Progenitor cell of endocrine pancreas (in vitro differentiated cells): ENCODE data around the gene PTPRT. TPM values are rescaled to one million over a fixed set of nuclear protein-coding genes. Genes with fewer than 3 reads are reported as not detected.
A peak's percentile ranks its signal among the peaks of the same experiment; 100 is the strongest.

Experiments
- DNase-seq: peaks from one replicate; pipeline ENCODE4 v3.0.0; 2021; ENCODE audit warnings: low spot score; ENCODE audit not compliant: unreplicated experiment
- H3K27ac Mint-ChIP-seq: 2 replicates; pipeline ENCODE4 v1.8.0; 2021; ENCODE audit warnings: mild to moderate bottlenecking, moderate library complexity, mixed read lengths
- H3K27me3 Mint-ChIP-seq: 2 replicates; pipeline ENCODE4 v1.8.0; 2021; ENCODE audit warnings: mixed read lengths
- H3K36me3 Mint-ChIP-seq: 2 replicates; pipeline ENCODE4 v1.8.0; 2022; ENCODE audit warnings: mixed read lengths; ENCODE audit not compliant: insufficient read depth
- H3K4me1 Mint-ChIP-seq: 2 replicates; pipeline ENCODE4 v1.8.0; 2021; ENCODE audit warnings: low read depth, mixed read lengths
- H3K4me3 Mint-ChIP-seq: 2 replicates; pipeline ENCODE4 v1.8.0; 2021; ENCODE audit warnings: low read depth, mild to moderate bottlenecking, moderate library complexity, mixed read lengths
- H3K9me3 Mint-ChIP-seq: 2 replicates; pipeline ENCODE4 v1.8.0; 2021; ENCODE audit warnings: low read depth, mixed read lengths
- total RNA-seq: library from RNA; stranded (reverse); gene quantifications from 2 replicates; pipeline ENCODE4 v1.2.1, GENCODE V29; 2021
- TF ChIP-seq, protein P1 (sequence below): fragments of 200-600 bp; sonication (generic); IDR thresholded peaks from one replicate; pipeline ENCODE4 v1.5.0; 2021; ENCODE audit warnings: antibody characterized with exemption, mild to moderate bottlenecking; ENCODE audit not compliant: unreplicated experiment

The PTPRT gene
- total RNA-seq, 1 donor from 2014 or later, result 65.9 TPM

DNA sequence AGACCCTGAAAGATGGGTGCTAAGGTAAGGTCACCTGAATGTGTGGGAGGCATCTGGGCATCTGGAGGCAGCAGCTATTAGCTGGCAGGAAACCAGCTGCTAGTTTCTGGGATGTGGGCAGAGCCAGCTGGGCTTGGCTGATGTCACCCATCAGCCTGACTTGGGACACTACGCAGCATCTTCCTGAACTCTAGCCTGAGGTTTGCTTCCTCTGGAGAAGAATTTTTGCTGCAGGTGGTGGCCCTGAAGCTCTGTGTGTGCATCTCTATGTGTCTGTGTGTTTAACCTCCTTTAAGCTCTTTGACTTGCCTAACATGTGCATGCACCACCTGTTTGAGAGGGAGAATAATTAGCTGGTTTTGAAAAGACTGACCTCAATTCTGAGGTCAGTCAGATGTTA, 1106.4 kb downstream of the PTPRT start:
- no peak overlapping the region for H3K4me3 Mint-ChIP-seq
- no peak for DNase-seq
- H3K36me3 Mint-ChIP-seq, result peaks cover 10% of the 10 kb centered on the region
- H3K27ac Mint-ChIP-seq, result peak overlapping the region; percentile 71
- H3K9me3 Mint-ChIP-seq, result no peaks in the 10 kb centered on the region
- TF ChIP-seq, protein P1, sequence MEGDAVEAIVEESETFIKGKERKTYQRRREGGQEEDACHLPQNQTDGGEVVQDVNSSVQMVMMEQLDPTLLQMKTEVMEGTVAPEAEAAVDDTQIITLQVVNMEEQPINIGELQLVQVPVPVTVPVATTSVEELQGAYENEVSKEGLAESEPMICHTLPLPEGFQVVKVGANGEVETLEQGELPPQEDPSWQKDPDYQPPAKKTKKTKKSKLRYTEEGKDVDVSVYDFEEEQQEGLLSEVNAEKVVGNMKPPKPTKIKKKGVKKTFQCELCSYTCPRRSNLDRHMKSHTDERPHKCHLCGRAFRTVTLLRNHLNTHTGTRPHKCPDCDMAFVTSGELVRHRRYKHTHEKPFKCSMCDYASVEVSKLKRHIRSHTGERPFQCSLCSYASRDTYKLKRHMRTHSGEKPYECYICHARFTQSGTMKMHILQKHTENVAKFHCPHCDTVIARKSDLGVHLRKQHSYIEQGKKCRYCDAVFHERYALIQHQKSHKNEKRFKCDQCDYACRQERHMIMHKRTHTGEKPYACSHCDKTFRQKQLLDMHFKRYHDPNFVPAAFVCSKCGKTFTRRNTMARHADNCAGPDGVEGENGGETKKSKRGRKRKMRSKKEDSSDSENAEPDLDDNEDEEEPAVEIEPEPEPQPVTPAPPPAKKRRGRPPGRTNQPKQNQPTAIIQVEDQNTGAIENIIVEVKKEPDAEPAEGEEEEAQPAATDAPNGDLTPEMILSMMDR, result no peak
- no peaks in the 10 kb centered on the region for H3K27me3 Mint-ChIP-seq
- peaks cover 21% of the 10 kb centered on the region for H3K4me1 Mint-ChIP-seq

DNA sequence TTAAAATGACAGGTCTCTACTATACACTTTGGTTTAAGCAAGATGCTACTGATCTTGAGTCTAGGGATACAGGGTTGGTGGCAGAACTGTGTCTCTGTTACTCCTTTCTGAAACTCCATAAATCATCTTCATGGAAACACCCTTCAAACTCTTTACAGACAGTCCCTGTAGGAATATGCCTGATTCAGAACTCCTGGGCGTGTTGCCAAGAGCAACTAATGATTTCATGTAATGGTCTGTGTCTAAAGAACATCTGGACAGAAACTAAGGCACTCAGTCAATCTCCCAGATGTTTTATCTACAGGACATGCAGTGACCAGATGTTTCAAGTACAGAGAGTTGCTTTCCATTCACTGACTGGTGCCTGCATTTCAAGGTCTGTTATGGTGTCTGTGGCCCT, 1107.1 kb downstream of the PTPRT start:
- Mint-ChIP-seq H3K27ac (peak overlapping the region; percentile 71), H3K27me3 (no peaks in the 10 kb centered on the region), H3K4me1 (peaks cover 21% of the 10 kb centered on the region), H3K4me3 (no peak overlapping the region), H3K36me3 (peaks cover 10% of the 10 kb centered on the region), H3K9me3 (no peaks in the 10 kb centered on the region)
- no peak for DNase-seq
- TF ChIP-seq, protein P1, result no peak

DNA sequence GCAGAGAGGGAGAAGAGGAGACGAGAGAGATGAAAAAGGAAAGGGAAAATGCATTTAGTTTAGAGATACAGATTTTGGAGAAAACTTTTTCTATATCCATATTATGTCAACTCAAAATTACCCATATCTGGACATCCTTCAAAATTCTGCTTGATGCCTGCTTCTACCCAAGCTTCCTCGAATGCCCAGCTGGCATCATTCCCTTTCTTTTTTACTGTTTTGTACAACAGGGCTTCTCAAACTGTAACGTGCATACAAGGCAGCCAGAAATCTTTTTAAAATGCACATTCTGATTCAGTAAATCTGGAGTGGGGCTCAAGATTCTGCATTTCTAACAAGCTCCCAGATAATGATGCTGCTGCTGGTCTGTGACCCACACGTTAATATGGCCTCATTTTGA, 1108.8 kb downstream of the PTPRT start:
- Mint-ChIP-seq H3K9me3 (no peaks in the 10 kb centered on the region), H3K36me3 (peaks cover 11% of the 10 kb centered on the region), H3K4me1 (peaks cover 21% of the 10 kb centered on the region), H3K4me3 (no peak overlapping the region), H3K27ac (no peak overlapping the region), H3K27me3 (no peaks in the 10 kb centered on the region)
- DNase-seq, result no peak
- TF ChIP-seq, protein P1, result no peak

DNA sequence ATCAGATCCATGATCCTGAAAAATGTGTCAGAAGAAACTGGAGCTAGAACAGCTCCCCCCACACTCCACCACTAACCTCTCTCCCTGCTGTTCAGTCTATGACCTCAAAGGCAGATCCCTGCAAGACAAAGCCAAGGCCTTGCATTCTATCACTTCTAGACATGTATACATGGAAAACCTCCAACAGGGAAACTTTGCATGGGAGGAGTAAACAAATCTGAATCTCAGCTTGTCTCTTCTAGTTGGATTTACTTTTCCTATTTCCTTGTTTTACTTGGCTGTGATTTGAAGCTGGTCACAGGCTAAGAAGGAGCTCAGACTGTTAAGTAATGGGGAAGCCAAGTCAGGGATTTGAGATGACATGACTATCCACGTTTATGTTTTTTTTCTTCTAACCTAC, 1114.8 kb downstream of the PTPRT start:
- TF ChIP-seq, protein P1, result no peak
- DNase-seq, result no peak
- no peak overlapping the region for H3K4me3 Mint-ChIP-seq
- peaks cover 3% of the 10 kb centered on the region for H3K36me3 Mint-ChIP-seq
- no peak overlapping the region for H3K27ac Mint-ChIP-seq
- peaks cover 2% of the 10 kb centered on the region for H3K27me3 Mint-ChIP-seq
- peaks cover 1% of the 10 kb centered on the region for H3K4me1 Mint-ChIP-seq
- H3K9me3 Mint-ChIP-seq, result no peaks in the 10 kb centered on the region

DNA sequence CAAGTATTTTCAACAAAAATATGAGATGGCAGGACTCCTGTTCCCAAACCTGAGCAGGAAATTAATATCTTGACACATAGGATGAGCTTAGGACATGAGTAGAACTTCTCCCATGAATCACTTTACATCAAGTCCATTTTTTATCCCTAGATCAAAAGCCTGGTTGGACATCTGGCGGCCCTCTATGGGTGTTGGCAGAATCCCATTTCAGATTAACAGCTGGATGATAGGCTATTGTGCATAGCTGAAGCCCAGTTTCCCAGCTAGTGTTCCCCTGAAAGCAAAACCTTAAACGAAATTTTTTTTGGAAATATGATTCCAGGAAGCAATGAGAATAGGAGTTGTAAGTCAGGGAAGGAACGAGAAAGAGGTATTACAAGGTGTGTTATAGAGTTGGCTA, 1122.1 kb downstream of the PTPRT start:
- DNase-seq, result no peak
- TF ChIP-seq, protein P1, result no peak
- H3K27ac Mint-ChIP-seq, result no peak overlapping the region
- peaks cover 13% of the 10 kb centered on the region for H3K27me3 Mint-ChIP-seq
- H3K9me3 Mint-ChIP-seq, result no peaks in the 10 kb centered on the region
- no peak overlapping the region for H3K4me3 Mint-ChIP-seq
- no peaks in the 10 kb centered on the region for H3K36me3 Mint-ChIP-seq
- no peaks in the 10 kb centered on the region for H3K4me1 Mint-ChIP-seq
